GM19395 (cell line): ENCODE results near the gene MLC1.

Experiments used
- ATAC-seq: cut with Tn5 transposase; IDR thresholded peaks from one replicate; pipeline ENCODE4 v1.9.1; 2021; ENCODE audit warnings: mild to moderate bottlenecking, moderate library complexity; ENCODE audit not compliant: unreplicated experiment

The MLC1 gene

DNA sequence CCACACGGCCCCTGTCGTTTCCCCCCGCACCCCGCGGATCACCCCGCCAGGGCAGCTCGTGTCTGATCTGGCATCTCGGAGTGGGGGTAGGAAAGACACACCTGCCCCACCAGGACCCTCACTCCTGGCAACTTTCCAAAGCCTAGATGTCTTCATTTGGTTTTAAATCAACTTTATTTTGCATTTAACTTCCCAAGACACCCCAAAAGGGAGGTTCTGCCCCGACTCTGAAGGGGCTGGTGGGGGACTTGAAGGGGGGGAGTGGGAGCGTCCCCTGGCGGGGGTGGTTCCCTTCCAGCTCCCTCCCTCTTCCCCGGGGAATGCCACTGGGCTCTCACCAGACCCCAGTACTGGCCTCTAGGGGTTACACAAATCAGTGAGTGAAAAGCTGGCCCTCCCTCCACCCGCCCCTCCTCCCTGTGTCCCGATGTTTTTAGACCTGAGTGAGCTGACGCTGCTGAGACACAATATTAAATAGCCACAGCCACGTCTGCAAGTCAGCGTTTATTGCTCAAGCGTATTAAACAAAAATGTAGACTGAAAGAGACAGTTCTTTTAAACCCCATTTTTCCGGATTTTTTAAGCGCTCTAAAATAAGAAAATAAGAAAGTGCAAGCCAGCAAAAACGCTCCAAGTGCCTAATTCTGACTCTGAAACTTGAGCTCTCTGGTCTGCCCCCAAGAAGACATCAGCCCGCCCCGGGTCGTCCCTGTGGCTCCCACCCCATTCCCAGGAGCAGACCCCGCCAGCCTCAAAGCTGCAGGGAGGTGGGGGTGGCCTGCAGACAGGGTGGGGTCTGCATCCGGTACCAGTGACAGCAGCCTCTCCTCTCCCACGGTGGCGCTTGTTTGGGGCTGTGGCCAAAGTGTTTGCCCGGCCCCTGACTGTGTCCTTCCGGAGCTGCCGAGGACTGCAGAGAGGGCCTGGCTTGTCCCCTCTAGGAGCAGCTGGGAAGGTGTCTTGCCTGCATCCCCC, 26.0 kb downstream of the MLC1 start:
- ATAC-seq: no peak

- ATAC-seq: no peak
Measured at GRCh38 chr22:50058061-50058905, 26.9 kb downstream of the MLC1 start, which contains the start of gene TTLL8. Gene TTLL8 (minus strand): TSS chr22:50058298.

DNA sequence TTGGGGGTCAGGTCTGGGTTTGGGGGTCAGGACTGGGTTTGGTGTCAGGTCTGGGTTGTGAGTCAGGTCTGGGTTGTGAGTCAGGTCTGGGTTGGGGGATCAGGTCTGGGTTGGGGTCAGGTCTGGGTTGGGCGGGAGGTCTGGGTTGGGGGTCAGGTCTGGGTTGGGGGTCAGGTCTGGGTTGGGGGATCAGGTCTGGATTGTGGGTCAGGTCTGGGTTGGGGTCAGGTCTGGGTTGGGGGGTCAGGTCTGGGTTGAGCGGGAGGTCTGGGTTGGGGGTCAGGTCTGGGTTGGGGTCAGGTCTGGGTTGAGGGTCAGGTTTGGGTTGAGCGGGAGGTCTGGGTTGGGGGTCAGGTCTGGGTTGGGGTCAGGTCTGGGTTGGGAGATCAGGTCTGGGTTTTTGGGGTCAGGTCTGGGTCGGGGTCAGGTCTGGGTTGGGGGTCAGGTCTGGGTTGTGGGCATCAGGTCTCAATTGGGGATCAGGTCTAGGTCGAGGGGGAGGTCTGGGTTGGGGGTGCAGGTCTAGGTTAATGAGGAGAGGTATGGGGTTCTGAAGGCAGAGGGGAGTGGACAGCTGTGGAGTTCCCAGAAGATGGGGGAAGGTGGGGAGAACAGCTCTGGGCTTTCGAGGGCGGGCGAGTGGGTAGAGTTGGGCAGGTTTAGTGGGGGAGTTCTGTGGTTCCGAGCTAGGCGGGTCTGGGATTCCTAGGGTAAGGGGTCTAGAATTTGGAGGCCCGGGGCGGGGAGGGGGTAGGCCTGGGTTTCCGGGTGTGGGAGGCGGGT, 27.8 kb downstream of the MLC1 start:
- ATAC-seq: no peak

- ATAC-seq: no peak
Measured at GRCh38 chr22:50056214-50056972, 28.8 kb downstream of the MLC1 start.

- no peak for ATAC-seq
Measured at GRCh38 chr22:50053861-50054260, 31.4 kb downstream of the MLC1 start.

DNA sequence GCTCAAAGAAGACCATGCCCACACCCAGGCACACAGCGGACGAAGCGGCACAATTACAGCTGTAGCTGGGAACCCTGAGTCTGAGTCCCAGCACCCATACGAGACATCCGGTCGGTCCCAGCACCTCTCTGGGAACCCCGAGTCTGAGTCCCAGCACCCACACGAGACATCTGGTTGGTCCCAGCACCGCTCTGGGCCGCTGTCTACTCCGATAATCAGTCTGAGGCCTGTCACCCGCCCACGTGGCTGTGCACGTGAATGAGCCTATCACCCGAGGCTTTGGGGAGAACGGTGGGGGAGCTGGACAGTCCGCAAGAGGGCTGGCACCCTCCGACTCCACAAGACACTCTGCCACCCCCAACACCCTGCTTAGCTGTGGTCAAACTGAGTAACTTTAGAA, 33.3 kb downstream of the MLC1 start:
- ATAC-seq: no peak

GRCh38 chr22:50049299-50050195, 35.7 kb downstream of the MLC1 start:
- no peak for ATAC-seq

DNA sequence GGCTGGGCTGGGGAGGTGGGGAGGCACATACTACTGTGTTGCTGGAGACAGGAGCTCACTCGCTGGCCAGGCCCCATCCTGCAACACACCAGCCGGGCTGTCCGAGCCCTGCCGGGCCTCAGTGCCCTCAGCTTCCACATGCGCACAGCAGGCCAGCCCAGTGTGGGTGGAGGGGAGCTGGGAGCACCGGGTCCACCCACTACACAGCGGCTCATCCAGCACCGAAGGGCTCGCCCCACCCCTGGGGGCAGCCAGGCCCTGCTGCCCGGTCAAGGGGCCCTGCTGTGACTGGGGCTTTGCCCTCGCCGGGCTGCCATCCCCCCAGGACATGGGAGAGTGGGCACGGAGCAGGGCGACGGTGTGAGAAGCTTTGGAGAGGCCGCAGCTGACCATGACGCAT, 36.4 kb downstream of the MLC1 start:
- no peak for ATAC-seq

GRCh38 chr22:50048061-50048765, 37.0 kb downstream of the MLC1 start:
- ATAC-seq: no peak

DNA sequence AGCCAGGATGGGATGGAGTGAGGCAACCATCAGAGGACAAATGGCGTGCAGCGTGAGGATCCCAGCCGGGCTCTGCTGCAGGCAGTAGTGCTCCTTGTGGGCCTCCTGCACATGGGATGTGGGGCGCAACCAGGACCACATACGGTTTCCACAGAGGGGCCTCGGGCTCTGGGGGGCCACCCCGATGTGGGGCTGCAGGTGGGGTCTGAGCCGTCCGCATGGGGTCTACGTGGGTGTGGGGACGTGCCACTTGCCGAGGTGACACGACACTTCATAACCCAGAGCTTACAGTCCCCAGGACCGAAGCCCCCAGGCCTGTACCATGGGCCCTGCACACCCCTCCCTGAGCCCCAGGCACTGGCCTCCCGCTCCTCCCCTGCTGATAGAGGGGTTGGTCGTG, 37.9 kb downstream of the MLC1 start:
- ATAC-seq: no peak

GRCh38 chr22:50046481-50047245, 38.6 kb downstream of the MLC1 start:
- no peak for ATAC-seq

- no peak for ATAC-seq
Measured at GRCh38 chr22:50046019-50046415, 39.2 kb downstream of the MLC1 start.

DNA sequence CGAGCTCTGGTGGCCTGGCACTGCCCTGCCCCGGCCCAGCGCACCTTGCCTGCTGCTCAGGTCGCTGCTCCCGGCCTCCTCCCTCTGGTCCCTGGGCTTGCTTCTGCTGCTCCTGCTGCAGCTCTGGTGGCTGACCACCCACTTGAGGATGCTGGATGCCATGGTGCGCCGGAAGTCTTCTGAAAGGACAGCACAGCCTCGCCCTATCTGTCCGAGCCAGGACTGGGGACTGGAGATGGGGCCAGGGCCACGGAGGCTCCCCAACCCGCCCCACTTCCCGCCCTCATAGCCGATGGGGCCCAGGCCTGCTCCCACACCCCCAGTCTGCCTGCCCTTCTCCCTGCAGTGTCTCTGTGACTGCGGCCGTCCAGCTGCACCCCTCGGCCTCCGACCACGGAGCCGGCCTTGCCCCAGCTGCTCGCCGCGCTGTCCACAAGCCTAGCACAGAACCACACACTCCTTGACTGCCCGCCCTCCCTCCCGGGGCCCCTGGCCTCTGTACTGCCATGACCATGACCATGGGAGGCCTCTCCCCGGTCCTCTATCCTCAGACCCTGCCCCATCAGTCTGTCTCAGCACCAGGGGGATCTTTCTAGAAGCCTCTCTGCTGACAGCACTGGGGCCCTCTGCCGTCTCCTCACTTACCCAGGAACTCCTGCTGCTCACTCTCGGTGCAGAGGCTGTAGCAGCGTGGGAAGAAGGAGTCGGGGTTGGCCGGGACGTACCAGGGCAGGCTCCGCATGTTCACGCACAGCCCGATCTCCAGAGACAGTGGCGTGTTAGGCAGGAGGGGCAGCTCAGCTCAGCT, 39.8 kb downstream of the MLC1 start:
- no peak for ATAC-seq

GRCh38 chr22:50044485-50045118, 40.6 kb downstream of the MLC1 start:
- ATAC-seq: no peak

GRCh38 chr22:50041361-50042065, 43.7 kb downstream of the MLC1 start:
- ATAC-seq: no peak

DNA sequence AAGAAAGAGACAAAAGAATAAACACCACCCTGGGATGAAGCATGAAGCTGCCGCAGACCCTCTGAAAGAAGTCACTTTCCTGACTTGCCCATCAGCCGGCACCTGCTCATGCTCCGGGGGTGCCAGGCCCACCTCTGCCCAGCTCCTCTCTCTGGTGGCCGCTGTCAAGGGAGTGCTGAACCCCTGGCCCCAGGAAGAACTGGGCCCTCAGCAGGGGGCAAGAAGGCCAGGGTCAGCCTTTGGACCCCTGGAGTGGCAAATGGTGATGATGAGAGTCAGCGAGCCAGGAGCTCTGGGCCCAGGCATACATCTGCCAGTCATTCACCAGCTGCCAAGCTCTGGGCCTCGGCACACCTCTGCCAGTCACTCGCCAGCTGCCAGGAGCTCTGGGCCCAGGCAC, 44.5 kb downstream of the MLC1 start:
- ATAC-seq: no peak
